ENCODE results near the gene PILRA.

The PILRA gene

DNA sequence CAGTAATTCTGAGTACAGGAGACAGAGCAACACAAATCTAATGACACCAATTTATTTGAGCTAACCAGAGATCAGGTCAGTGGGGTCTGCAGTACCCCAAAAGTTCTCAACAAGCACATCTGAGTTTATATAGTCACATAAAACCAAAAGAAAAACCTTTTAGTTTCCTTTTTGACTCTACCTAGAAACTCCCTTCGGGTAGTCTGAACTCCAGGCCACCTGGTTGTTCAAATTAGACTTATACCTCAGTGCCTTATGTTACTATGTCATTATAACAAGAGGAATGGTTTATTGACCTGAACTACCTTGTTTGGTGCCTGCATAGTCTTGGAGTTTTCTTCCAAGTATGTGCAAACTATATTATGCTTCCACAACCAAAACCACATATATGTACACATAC lies 40.6 kb downstream of the PILRA start:
- DNase-seq = no peak

DNA sequence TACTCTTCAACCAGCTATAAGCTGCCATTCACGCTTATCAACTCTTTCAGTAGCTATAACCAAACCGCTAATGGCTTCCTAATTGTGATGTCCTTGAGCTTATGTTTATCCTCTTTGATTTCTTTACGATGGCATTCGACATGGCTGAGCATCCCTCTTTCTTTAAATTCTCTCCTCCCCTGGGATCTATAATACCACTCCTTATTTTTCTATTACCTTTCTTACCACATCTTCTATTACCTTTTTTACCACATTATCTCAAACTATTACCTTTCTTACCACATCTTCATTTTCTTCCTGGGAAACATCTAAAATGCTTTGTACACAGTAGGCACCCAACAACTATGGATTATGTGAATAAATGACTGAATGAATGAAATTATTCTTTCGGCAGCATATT lies 42.2 kb downstream of the PILRA start:
- DNase-seq = no peak

DNA sequence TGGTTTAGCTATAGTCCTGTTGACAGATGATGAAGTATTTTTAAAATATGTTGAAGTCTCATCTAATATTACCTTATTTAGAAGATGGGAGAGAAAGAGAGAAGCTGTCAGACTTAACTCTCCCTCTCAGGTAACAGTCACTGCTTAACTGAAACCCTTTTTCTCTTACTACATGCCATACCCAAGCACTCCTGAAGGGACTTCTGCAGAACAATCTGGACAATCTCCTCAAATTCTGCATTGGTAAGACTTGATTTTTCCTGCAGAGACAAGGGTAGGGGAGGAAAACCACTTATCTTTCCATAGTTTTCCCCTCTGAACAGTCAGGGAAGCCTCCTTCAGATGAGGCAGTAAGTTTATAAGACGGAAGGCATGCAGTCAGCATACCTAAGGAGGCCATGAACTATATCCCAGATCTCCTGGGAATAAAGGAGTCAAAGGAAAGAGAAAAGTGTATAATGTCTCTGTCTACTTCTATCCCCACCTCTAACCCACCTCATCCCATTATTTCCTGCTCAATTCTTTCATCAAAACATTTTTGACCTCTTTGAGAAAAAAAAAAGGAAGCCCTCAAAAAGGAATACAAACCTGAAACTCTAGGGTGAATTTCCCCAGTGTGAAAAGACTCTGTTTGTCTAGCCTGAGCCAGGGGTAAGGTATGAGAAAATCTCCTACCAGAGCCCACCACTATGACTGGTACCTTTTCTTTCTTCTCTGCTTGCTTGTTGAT lies 45.8 kb downstream of the PILRA start:
- DNase-seq = no peak

DNA sequence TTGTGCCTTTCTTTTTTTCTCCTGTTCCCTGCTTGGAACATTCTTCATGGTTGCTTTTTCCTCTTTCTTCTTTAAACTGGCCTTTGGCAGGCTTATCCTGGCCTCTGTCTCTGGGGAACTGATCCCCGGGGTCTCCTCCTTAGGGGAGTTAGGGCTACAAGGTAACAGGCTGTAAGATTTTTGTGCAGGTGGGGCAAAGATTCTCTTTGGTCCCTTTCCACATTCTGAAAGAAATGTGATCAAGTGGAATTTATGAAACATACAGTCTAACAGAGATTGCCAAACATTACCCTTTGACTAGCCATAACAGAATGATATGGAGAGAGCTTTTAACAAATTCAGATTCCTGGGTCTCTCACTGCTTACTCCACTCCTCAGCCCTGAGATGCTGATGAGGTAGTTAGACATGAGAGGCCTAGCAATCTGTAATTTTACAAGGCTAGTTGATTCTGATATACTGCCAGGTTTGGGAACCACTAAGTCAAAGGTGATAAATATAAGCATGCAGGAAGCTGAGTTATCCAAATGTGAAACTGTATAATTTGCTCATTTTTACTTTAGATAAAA lies 46.5 kb downstream of the PILRA start:
- DNase-seq = no peak

DNA sequence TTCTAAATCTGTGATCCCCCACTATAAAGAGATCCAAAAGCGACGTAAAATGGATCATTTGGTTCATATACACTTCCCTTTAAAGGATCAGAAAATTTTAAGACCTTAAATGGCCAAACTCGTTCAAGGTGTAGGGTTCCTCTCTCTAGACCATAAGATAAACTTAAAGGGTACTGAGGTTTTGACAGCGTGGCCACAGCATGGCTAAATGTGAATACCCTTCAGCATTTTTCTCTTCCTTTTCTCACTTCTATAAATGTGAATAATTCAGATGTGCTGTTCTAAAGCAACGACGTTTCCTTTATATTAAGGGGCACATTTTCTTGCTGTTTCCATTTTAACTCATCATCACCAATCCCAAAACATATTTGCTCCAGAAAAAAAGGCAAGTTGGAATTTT lies 50.0 kb downstream of the PILRA start:
- no peak for DNase-seq

DNA sequence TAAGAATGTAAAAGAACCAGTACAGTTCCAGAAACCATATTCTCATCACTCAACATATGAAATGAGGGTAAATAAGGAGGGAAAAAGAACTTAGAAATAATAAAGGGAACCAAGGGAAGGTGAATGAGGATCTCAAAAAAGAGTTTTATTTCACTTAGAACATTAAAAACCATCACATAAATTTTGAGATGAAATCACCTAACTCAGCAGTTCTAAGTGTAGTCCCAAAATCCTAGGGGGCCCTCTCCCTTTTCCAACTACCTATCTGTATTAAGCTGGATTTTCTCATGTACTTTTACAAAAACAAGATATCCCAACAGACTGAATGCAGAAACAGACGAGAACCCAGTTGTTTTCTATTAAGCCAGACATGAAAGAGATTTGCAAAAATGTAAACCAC lies 52.1 kb downstream of the PILRA start:
- DNase-seq = no peak

DNA sequence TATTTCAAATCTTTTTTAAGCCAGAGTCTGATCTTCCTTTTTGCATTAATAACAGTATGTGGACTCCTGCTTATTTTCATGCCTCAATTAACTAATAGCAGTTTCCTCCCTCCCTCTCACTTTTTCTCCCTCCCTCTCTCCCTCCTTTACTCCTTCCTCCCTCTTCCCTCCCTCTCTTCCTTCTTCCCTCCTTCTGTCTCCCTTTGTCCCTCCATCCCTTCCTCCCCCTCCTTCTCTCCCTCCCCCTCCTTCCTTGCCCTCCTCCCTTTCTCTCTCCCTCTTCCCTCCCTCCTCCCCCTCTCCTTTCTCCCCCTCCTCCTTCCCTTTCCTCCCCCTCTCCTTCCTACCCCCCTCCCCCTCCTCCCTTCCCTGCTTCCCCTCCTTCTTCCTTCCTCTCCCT lies 53.2 kb downstream of the PILRA start:
- no peak for DNase-seq

DNA sequence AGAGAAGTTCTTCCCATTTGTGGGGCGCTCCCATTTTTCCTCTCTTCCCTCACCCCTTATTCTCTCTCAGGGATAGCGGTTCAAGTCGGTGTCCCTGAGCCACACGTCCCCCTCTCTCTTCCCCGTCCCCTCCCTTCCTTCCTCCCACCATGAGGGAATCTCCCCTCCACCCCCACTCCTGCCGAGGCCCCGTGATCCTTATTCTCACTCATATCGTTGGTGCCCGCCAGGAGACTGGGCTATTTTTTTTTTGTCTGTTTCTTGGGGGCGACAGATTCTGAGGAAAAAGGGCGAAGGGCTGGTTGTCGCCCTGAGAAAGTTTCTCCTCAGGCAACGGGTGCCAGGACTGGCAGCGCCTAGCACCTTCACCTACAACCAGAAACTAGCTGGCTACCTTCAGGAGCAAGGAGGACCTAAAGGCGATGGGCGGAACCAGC lies 54.5 kb downstream of the PILRA start:
- no peak for DNase-seq

DNA sequence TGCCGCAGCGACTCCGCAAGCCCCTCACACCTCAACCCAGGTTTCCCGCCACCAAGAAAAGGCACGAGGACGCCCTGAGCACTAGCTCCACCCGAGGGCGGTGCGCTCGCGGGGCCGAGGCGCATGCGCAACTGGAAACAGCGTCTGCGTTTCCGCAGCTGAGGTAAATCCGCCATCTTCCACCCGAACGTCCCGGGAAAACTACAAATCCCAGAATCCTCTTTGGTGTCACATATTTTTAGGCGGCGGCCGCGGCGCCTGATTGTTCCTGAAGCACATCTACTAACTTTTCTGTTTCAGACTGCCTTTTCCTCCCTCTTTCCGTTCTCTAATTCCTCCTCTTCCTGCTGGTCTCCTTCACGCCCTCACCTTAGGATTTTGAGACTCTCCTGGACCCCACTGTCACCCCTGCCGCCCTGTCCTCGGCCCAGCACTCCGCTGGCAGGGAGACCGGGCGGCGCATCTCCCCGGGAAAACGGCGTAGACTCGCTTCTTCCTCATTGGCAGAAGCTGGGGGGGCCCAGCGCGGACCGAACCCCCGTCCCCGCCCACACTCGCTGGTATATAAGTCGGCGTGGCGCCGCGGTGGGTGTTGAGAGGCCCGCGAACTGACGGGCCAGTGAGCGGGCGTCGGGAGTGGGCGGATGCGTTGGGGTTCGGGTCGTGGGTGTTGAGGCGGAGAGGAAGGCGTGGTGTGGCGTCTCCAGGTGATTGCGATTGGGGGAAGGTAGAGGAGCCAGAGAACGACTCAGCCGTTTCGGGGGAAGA lies 55.1 kb downstream of the PILRA start, which contains the start of gene ZCWPW1:
ZCWPW1 (minus strand) TSS at position 505 of the 768 bp plus-strand sequence. CDS start 8,054 bp downstream, outside the sequence.
- peak; percentile 98 for DNase-seq

DNA sequence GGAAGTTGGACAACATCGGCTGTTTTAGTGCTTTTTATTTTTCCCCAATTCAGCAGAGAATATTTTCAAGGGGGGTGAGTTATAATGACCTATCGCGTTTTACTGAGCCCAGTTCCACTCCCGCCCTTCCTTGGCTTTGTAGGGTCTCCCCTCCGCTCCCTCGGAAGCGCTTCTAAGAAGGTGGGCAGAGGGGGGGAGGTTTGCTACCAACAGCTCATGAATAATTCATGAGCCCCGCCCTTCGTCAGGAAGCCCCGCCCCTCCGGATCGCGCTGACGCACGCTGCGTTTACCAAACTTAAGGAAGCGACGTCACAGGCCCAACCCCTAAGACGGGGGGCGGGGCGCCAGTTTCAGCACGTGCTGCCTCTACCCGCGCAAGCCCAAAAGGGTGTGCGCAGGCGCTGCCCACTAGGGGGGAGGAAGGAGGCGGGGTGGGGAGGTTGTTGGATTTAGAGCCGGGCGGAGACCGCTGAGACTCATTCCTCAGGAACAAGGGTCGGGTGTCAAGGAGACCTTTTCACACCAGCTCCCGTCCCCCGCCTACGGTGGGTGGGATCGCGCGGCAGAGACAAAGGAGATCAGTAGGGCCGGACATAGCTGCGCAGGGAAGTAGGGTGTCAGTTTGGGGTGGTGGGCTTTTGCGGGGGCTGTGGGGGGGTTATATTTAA lies 55.8 kb downstream of the PILRA start:
- peak; percentile 100 for DNase-seq

DNA sequence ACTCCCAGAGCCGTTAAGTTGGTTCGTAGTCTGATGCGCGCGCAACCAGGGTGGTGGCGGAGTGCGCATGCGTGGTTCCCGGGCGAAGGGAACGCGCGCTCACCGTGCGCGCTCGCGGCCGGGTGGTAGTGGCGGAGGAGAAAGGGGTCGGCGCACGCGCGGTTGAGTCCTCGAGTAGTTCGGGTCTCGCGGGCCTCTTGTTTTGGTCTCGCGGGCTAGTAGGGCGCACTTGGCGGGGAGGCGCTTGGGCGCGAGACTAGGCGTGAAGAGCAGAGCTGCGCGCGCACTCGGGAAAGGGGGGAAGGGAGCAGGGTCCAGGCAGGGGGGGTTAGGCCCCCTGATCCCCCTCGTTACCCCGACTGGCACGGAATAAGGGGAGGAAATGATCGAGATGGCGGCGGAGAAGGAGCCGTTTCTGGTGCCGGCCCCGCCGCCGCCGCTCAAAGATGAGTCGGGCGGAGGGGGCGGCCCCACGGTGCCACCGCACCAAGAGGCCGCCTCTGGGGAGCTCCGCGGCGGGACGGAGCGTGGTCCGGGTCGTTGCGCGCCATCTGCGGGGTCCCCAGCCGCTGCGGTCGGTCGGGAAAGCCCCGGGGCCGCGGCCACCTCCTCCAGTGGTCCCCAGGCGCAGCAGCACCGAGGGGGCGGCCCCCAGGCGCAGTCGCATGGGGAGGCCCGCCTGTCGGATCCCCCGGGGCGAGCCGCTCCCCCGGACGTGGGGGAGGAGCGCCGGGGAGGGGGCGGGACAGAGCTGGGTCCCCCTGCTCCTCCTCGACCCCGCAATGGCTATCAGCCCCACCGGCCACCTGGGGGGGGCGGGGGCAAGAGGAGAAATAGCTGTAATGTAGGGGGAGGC lies 56.6 kb downstream of the PILRA start, which contains the start of gene MEPCE:
MEPCE (plus strand) TSS at position 195 of the 856 bp plus-strand sequence; CDS start at position 383, 188 bp downstream.
- peak; percentile 93 for DNase-seq

DNA sequence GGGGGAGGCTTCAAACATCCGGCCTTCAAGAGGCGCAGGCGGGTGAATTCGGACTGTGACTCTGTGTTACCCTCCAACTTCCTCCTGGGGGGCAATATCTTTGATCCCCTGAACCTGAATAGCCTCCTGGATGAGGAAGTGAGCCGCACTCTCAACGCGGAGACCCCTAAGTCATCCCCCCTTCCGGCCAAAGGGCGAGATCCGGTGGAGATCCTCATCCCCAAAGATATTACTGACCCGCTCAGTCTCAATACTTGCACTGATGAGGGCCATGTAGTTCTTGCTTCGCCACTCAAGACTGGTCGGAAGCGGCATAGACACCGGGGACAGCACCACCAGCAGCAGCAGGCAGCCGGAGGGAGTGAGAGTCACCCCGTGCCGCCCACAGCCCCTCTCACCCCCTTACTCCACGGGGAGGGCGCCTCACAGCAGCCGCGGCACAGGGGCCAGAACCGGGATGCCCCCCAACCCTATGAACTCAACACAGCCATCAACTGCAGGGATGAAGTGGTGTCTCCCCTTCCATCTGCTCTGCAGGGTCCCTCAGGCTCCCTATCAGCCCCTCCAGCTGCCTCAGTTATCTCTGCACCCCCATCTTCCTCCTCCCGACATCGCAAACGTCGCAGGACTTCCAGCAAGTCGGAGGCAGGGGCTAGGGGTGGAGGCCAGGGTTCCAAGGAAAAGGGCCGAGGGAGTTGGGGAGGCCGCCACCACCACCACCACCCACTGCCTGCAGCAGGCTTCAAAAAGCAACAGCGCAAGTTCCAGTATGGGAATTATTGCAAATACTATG lies 57.4 kb downstream of the PILRA start:
- DNase-seq = peak; percentile 51

DNA sequence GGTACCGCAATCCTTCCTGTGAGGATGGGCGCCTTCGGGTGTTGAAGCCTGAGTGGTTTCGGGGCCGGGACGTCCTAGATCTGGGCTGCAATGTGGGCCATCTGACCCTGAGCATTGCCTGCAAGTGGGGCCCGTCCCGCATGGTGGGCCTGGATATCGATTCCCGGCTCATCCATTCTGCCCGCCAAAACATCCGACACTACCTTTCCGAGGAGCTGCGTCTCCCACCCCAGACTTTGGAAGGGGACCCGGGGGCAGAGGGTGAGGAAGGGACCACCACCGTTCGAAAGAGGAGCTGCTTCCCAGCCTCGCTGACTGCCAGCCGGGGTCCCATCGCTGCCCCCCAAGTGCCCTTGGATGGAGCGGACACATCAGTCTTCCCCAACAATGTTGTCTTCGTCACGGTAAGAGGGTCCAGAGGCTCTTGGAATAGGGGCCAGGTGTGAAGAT lies 58.0 kb downstream of the PILRA start:
- no peak for DNase-seq

DNA sequence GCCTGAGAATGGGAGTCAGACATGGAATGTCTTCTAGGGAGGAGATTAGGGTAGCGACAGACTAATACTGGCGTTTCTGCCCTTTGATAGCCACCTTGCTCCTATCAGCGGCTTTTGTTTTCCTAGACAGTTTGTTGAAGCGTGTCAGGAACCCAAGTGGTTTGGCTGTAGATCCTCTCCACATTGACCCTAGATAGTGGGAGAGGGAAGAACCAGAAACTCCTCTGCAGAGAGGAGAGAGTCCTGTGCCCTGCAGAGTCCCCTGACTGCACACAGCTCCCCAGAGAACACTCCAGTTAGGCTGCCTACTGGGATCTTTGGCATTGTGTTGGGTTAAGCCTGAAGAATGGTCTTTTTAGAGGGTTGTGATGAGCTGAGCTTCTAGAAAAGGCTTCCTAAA lies 58.8 kb downstream of the PILRA start:
- no peak for DNase-seq

DNA sequence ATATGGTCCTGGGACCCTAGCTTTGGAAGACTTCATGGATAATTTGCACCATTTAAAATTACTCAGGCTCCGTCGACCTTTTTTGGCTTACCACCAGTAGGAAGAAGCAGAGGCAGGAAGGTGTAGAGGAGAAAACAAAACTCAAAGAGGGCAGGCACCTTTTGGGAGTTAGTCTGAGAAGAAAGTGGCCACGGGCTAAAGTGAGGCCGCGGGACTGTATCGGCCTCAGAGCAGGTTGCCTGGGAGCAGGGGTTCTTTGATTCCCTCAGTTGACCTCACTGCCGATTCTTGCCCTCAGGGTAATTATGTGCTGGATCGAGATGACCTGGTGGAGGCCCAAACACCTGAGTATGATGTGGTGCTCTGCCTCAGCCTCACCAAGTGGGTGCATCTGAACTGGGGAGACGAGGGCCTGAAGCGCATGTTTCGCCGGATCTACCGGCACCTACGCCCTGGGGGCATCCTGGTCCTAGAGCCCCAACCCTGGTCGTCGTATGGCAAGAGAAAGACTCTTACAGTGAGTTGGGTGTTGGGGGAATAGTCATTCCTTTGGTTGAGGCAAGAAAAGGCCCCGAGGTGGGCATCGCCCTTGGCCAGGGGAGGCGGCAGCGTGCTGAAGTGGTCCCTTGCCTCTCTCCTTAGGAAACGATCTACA lies 59.5 kb downstream of the PILRA start:
- no peak for DNase-seq

DNA sequence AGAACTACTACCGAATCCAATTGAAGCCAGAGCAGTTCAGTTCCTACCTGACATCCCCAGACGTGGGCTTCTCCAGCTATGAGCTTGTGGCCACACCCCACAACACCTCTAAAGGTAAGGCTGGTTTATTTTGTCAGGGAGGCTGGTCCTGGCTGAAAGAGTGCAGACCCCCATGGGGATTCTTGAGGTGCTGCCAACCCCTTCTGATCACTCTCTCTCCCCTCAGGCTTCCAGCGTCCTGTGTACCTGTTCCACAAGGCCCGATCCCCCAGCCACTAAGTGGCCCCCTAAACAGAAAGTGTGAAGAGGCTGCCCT lies 59.9 kb downstream of the PILRA start:
- DNase-seq = no peak

DNA sequence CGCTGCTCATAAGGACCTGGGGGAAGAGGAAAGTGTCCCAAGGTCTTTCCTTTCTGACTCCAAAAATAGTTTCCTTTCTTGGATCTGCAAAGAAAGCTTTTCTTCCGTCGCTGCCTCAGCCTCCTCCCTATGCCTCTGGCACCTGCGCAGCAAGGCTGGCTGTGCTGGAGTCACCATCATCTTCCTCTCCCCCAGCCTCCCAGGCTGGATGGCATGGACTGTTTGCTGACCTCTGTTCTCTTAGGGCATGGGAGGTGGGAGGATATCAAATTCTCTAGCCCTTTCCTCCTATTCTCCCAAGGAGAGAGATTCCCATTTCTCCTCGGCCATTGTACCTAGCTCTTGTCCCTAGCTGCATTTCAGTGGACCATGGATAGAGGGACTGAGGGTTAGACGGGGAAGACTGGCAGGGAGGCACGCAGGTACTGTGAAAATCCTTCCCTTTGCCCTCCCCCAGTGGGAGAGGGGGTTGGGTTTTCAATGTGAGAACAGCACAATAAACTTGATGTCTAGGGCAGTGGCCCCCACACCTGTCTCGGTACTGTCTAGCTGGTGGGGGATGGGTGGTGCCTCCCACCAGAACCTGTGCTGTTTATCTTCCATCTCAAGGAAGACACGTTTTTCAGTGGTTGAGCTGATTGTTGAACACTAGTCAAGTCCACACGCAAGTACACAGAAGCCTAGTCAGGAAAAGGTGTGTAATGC lies 60.5 kb downstream of the PILRA start:
- no peak for DNase-seq

DNA sequence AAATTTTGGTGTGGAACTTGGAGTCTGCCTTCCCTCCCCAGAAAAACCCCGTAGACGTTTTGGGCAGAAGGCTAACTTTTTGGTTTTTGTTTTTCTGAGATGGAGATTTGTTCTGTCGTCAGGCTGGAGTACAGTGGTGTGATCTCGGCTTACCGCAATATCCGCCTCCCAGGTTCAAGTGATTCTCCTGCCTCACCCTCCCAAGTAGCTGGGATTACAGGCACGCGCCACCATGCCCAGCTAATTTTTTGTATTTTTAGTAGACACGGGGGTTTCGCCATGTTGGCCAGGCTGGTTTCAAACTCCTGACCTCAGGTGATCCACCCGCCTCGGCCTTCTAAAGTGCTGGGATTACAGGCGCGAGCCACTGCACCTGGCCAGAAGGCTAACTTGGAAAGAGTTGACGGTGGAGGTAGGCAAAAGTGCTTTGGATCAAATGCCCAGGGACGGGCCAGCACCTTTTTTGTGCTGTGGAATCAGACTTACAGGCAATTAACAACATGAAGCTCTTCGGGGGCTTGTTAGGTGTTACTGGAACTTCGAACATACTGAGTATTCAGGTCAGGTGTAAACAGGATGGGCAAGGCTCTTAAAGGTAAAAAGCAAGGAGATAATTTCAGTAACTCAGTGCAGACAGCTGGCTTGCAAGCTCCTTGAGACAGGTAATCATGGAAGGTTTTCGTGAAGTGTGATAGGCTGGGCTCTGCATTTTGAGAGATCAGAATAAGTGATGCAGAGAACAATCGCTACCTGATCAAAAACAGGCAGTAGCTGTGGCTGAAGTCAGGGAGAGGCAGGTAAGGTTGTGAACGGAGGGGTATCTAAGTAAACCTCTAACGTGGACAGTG lies 61.2 kb downstream of the PILRA start:
- DNase-seq = peak; percentile 29
